Measurements from ENCODE around the gene ADAMTS14.

ADAMTS14 gene

DNA sequence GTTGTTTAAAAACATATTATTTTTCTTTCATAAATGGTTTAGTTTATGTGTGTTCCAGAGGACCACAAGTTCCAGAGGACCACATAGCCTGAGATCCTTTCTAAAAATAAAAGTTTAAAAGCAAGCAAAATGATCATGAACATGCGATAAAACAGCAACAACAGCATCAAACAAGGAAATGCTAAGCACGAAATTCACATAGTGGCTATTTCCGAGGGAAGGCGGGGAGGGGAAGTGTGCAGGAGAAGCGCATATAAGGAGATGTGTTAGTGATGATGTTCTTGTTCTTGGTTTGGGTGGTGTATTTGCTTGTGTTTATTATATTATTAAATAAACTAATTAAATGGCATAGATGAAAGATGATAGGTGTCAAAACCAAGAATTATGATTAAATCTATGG lies 111.7 kb downstream of the ADAMTS14 start:
- no peak for DNase-seq (ENCODE audit: low read depth)

DNA sequence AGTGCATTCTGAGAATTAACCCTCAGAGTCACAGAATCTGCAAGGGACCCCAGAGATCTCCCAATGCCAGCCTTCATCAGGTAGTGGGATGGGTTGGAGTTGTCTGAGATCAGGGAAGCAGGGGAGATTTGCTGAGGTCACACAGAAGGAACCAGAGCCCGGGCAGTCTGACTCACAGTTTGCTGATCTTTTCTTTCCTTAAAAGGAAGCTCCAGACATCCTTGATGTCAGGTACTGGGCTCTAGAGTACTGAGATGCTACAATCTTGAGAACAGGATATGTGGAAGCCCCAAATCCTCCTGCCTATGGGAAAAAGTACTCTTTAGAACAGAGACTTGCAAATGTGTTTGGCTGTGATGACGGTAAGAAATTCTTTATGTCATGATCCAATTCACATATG lies 112.2 kb downstream of the ADAMTS14 start:
- no peak for DNase-seq (ENCODE audit: low read depth)

DNA sequence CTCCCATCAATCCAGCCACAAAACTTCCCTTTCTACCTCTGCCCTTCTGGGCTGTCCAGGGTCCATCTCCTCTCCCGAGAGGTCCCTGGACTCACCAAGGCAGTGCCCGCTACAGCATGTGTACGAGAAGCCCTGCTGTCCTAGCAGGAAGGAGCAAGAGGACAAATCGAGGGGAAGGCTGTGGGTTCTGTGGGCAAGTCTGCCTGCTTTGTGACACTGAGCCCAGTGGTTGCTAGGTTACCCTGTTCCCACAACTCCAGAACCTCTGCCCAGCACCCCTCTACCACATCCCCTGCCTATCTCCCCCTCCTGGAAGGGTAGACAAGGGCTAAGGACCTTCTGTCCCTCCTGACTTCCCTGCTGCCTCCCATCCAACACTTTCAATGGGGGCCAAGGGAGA lies 112.9 kb downstream of the ADAMTS14 start, which contains the start of gene TBATA:
Gene TBATA (minus strand): TSS at position 188 of the 400 bp plus-strand sequence. CDS start 1,998 bp downstream, outside the sequence.
- no peak for DNase-seq (ENCODE audit: low read depth)

DNA sequence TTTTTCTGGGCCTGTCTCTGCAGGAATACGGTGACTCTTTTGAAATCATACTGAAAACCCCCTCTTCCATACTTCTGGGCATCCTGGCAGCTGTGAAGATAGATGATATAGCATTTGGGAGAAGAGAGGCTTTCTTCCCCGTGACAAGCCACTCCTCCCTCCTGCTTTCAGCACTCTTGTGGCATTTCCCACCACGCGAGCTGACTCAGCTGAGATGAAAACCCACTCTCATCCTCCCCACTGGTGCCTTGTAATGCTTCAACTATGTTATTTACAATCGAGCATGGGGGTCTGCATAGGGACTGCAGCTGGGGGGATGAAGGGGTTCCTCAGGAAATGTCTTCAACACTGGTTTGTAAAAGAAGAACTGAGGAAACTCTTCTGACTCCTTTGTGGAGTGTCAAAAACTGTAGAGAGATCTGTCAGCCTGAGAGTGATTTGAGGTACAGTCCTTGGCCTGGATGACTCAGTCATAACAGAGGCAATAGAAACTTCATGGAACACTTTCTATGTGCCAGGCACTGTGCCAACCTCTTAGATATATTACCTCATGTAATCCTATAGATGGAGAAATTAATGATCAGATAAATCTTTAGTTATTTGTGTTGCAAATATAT lies 114.6 kb downstream of the ADAMTS14 start:
- DNase-seq (ENCODE audit: low read depth): no peak

DNA sequence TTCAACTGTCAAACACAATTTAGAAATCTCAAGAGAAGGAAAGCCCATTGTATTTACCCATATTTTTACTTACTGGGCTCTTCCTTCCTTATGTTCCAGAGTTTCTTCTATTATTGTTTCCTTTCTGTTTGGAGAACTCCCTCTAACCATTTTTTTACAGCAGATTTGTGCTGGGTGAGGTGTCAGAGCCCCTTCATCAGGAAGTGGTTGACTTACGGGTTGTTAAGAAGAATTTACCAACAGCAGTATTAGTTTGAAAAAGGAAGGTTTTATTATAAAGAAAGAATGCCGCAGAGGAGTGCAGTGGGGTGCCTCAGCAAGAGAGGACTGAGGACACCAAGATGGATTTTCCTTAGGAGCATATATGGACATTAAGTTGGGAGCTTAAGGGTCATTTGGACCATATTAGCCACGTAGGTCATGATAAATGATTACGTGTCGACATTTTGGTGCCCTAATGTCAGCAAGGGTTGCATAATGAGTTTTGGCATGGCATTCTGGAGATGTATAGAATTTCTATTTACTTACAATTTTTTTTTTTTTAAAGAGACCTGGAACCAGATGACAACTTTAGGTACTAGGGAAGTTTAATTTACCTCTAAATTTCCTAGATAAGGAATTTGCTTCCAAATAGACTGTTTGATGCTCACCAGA lies 119.2 kb downstream of the ADAMTS14 start:
- DNase-seq (ENCODE audit: low read depth): no peak

DNA sequence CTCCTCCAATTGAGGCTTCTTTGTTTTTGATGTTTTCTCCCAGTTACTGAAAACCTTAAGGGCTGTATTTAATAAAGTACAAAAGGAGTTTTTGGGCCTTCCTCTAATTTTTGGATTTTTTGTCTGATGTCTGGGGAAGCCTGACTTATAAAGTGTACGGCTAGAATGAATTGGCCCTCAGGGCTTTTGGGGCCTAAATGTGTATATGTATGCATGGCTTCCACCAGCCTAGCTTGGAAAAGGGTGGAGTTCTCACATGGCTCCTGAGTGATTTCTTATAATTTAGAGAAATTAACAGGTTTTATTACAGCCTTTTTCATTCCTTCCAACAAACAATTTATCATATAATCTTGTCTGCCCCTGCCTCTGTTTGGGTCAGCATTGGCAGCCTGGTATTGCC lies 123.3 kb downstream of the ADAMTS14 start:
- DNase-seq (ENCODE audit: low read depth): no peak

DNA sequence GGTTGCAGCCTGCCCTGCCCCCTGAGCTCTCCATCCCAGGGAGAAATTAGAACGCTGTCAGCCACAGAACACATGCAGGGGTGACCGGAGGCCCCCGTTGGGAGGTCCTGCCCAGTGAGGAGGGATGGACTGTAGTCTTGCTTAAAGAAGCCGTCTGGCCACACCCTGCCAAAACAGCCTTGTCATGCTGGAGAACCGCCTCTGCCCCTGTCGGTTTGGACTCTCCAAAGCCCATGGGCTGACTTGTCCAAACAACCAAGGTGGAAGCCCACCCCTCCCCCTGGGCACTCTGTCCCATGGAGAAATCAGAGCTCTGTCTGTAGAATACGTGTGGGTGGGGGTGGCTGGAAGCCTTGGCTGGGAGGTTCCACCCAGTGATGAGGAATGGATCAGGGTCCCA lies 125.5 kb downstream of the ADAMTS14 start:
- no peak for DNase-seq (ENCODE audit: low read depth)

DNA sequence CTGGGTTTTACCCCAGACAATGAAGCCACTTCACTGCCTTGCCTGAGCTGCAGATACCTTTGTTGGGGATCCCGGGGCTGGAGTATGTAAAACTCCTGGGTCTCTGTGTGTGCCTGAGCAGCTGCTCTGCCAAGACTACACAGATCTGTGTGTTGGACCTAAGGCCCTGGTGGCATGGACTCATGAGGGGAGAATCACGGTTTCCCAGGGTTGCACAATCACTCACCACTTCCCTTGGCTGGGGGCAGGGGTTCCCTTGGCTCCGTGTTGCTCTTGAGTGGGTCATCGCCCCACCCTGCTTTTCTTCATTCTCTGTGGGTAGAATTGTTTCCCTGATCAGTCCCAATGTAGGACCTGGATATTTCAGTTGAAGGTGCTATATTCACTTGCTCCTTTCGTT lies 126.8 kb downstream of the ADAMTS14 start:
- no peak for DNase-seq (ENCODE audit: low read depth)

DNA sequence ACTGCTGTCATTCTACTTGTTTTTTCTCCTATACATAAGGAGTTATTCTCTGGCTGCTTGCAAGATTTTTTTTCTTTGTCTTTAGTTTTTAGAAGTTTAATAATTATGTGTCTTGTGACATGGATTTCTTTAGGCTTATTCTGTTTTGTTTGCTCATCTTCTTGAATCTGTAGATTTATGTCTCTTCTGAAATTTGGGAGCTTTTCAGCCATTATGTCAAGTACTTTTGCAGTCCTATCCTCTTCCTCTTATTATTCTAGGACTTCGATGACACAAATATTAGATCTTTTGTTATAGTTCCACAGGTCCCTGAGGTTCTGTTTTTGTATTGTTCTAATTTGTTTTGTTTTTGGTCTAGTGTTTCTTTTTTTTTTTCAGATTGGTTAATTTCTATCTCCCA lies 129.5 kb downstream of the ADAMTS14 start:
- DNase-seq (ENCODE audit: low read depth): no peak

DNA sequence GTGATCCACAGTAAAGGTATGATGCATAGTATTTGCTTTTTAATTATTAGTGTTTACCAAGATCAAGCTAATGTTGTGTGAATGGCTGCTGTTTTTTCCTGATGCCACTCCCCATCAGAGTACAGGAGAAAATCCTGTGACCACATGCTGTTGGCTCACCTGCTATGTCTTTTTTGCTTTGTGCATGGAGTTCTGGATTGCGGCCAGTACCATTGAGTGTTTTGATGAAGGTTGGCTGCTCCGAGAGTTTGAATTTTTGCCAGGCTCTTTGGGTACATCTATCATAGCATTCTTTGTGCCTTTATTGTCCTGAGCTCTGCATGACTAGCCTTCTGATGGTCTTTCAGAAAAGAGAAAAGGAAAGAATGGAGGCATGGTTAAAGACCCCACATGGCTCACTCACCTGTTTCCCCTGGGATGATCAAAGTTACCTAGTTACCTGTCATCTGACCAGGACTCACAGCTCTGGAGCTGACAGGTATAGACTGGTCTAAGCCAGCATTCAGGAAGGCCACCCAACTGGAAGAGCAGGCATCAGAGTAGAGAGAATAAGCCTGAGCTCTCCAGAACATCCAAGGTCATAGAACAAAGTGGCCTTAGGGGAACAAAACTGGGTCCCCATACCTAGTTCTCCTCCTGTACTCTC lies 131.6 kb downstream of the ADAMTS14 start:
- DNase-seq (ENCODE audit: low read depth): no peak

DNA sequence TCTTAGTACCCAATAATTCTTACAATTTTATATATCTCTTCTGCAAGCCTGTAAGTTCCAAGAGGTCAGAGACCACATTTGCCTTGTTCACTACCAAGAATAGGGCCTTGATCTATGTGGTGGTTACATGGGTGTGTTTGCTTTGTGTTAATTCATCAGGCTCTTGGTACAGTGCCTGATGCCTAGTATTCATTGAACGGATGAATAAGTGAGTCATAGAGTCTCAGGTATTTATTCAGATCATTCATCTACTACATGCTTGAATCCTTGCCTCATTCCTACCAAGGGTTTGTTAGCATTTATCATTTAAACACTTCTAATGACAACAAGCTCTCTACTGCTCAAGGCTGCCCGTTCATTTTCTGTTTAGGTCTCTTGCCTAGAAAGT lies 132.1 kb downstream of the ADAMTS14 start:
- DNase-seq (ENCODE audit: low read depth): no peak

DNA sequence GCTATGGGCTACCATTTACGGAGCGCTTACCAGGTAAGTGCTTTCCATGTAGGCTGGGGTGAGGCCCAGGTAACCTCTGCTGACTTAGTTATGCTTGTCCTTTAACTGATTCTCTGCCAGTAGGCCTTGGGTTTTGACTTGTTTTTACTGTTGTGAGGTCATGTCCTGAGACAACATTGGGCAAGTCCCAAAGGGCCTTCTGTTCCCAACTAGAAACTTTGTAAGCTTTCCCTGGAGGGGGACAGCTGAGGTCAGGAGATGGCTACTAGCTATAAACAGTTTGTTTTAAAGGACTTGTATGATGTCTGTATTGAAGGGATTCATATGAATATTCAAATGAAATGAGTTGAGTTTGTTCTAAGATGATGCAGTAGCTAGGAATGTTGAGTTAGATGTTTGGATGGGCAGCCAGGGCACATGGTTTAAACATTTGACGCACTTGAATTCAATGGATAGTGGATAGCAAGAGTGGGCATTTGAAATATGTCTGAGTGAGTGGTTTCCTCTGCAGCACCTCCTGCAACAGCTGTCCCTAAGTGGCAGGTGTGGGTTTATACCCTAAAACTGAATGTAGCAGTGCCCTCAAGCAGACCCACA lies 133.4 kb downstream of the ADAMTS14 start:
- DNase-seq (ENCODE audit: low read depth): no peak

DNA sequence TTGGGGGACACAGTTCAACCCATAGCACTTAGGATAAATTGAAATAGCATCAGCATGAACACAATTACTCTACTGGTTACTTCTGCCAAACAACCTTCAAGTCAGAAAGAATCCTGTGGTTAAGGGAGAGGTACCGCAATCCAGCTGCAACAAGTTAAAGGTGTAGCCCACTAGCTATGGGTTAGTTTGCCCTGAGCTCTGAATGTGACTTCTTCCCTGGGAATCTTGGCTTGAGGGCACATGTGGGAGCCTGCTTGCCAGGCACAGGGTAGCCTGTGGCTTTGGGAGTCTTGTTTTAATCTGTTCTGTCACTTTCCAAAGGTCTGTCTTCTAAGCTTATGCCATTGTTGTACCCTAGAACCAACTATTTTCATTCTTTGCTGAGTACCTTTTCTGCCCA lies 134.5 kb downstream of the ADAMTS14 start:
- DNase-seq (ENCODE audit: low read depth): no peak

DNA sequence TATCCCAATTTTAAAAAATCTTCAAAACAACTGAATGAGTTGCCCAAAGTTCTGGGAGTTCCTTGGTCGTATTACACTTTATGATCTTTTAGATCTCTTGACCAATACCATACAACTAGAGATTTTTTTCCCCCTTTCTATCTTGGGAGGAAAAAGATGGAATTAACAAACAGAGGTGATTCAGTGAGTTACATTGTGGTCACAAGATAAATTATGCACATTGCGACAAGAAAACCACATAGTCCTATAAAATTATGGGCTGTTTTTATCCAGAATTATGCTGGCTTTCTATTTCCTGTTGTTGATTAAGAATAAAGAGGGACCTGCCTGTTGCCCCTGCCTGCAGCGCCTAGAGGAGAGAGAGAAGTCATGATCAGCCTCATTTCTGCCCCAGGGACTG lies 135.2 kb downstream of the ADAMTS14 start:
- no peak for DNase-seq (ENCODE audit: low read depth)

DNA sequence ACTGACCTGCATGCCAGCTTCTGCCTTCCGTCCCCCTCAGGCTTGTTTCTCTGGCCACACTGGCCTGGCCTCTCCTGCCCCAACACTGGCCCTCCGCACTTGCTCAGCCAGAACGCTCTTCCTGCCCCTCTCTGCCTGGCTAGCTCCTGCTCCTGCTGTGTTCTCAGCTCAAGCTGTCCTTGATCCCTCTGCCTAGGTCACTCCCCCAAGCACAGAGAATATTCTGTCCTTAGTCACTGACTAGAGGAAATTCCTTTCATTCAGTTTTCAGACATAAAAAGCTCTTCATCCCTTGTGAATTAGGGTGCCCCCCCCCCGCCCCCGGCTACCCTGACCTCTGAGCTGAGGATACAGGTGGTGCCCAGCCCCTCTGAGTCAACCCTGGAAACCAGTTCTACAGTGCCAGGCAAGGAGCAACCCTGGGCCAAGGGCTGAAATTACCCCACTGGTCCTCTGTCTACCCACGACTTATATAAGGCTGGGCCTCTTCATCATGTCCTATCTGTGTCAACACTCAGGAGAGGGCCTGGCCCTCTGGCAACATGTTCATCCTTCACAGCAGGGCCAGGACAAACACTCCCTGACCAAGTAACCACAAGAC lies 136.8 kb downstream of the ADAMTS14 start:
- no peak for DNase-seq (ENCODE audit: low read depth)

DNA sequence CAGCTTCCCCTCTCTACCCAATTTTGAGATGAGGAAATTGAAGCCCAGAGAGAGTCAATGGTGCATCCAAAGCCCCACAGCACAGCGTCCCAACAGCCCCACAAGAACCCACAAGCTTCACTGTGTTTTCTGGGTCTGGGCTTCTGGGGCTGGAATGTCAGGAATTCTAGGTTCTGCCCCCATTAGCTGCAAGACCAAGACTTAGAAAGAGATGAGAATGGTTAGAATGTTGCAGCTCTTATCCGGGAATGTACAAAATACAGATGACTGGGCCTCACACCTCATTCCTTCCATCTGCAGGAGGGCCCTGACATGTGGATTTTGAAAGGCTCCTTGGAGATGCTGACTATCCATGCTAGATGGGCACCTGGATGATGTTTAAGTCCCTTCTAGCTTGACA lies 137.4 kb downstream of the ADAMTS14 start:
- no peak for DNase-seq (ENCODE audit: low read depth)

DNA sequence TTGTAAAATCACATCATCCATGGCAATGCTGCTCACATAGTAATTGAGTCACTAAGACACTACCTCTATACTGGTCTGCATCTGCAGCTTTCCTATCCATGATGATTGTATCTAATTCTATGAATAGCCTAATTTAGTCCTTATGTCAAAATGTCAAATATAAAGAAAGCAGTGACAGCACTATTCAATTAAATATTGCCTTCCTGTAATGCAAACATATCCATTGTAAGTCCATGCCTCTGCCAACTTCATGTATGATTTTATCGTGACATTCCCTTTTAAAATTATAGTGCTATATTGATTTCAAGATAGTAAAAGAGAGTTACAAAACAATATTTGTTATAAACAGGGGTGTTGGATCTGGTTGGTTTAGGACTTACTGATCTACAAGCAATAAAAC lies 138.7 kb downstream of the ADAMTS14 start:
- no peak for DNase-seq (ENCODE audit: low read depth)

DNA sequence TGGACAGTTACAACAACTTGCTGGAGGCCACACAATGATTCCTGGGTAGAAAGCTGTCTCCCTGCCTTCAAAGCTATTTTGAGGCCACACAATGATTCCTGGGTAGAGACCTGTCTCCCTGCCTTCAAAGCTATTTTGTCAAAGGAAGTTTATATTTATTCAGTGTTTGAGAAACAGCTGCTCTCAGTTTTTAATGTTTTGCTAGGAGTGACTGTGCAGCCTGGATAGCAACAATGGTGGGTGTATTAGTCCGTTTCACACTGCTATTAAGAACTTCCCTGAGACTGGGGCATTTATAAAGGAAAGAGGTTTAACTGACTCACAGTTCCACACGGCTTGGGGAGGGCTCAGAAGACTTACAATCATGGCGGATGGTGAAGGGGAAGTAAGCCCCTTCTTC lies 139.6 kb downstream of the ADAMTS14 start:
- DNase-seq (ENCODE audit: low read depth): no peak
